SJSA1 (cell line): ENCODE data around the gene CNGB1. TPM values are rescaled to one million over a fixed set of nuclear protein-coding genes. Genes with fewer than 3 reads are reported as not detected.
"Not testable (repeated sequence)": the region's sequence is repeated elsewhere in the genome, so short reads cannot be mapped to it uniquely, and the experiment has no call there.

ENCODE experiments used
- DNase-seq, 2 experiments: peaks; one replicate each; pipeline ENCODE4 v3.0.0-alpha.2; 2015 to 2020; ENCODE audit warnings: low spot score in 2 of 2, low read depth in 1 of 2
- H3K27ac ChIP-seq: fragments of 250-450 bp; sonication (Bioruptor Pico); 2 replicates; pipeline ENCODE4 v1.5.1; 2020; ENCODE audit warnings: mild to moderate bottlenecking, moderate library complexity
- H3K27me3 ChIP-seq: fragments of 250-450 bp; sonication (Bioruptor Pico); replicated peaks from 2 replicates; pipeline ENCODE4 v1.5.1; 2020; ENCODE audit warnings: mild to moderate bottlenecking, moderate library complexity
- H3K36me3 ChIP-seq: fragments of 250-450 bp; sonication (Bioruptor Pico); 2 replicates; pipeline ENCODE4 v1.5.1; 2020; ENCODE audit warnings: mild to moderate bottlenecking
- H3K4me1 ChIP-seq: fragments of 250-450 bp; sonication (Bioruptor Pico); replicated peaks from 2 replicates; pipeline ENCODE4 v1.6.1; 2021; ENCODE audit warnings: mild to moderate bottlenecking
- H3K4me3 ChIP-seq: fragments of 250-450 bp; sonication (Bioruptor Pico); 2 replicates; pipeline ENCODE4 v1.5.1; 2020; ENCODE audit warnings: mild to moderate bottlenecking
- H3K9me3 ChIP-seq: fragments of 250-450 bp; sonication (Bioruptor Pico); replicated peaks from 2 replicates; pipeline ENCODE4 v1.5.1; 2020; ENCODE audit warnings: mild to moderate bottlenecking
- total RNA-seq: library from RNA; depleted of rRNA; stranded (reverse); fragments of >200 nt; shearing (Covaris generic); gene quantifications from 2 replicates; pipeline ENCODE4 v1.2.3, GENCODE V29; 2014

CNGB1 gene
- total RNA-seq, 1 experiment from 2014 or later: 0.13 TPM

- peak; percentile 73 for DNase-seq
- Histone ChIP-seq H3K27me3 (no peaks in the 10 kb centered on the region), H3K36me3 (peaks cover 46% of the 10 kb centered on the region), H3K9me3 (no peaks in the 10 kb centered on the region), H3K4me3 (no peak overlapping the region), H3K4me1 (peaks cover 28% of the 10 kb centered on the region), H3K27ac (no peak overlapping the region)
Observed at GRCh38 chr16:57993438-57993837, 22.5 kb upstream of the CNGB1 start.

- no peak for DNase-seq
- Histone ChIP-seq H3K4me3 (no peak overlapping the region), H3K27me3 (no peaks in the 10 kb centered on the region), H3K4me1 (peaks cover 28% of the 10 kb centered on the region), H3K9me3 (no peaks in the 10 kb centered on the region), H3K36me3 (peaks cover 35% of the 10 kb centered on the region), H3K27ac (no peak overlapping the region)
Observed at GRCh38 chr16:57992084-57992483, 21.2 kb upstream of the CNGB1 start.

GRCh38 chr16:57991551-57992059 lies 20.7 kb upstream of the CNGB1 start:
- Histone ChIP-seq H3K27me3 (no peaks in the 10 kb centered on the region), H3K36me3 (peaks cover 31% of the 10 kb centered on the region), H3K4me3 (no peak overlapping the region), H3K27ac (no peak overlapping the region), H3K4me1 (peaks cover 28% of the 10 kb centered on the region), H3K9me3 (no peaks in the 10 kb centered on the region)
- DNase-seq: no peak

- Histone ChIP-seq H3K36me3 (peaks cover 4% of the 10 kb centered on the region), H3K9me3 (no peaks in the 10 kb centered on the region), H3K27ac (no peak overlapping the region), H3K27me3 (no peaks in the 10 kb centered on the region), H3K4me1 (peaks cover 15% of the 10 kb centered on the region), H3K4me3 (no peak overlapping the region)
- no peak for DNase-seq
Observed at GRCh38 chr16:57988929-57989328, 18.0 kb upstream of the CNGB1 start.

GRCh38 chr16:57987441-57988177 lies 16.7 kb upstream of the CNGB1 start:
- Histone ChIP-seq H3K4me1 (peaks cover 3% of the 10 kb centered on the region; the same call in 1 of the 2 replicates), H3K36me3 (no peaks in the 10 kb centered on the region), H3K4me3 (no peak overlapping the region), H3K27ac (no peak overlapping the region), H3K9me3 (no peaks in the 10 kb centered on the region), H3K27me3 (no peaks in the 10 kb centered on the region)
- no peak for DNase-seq

- Histone ChIP-seq H3K27ac (no peak overlapping the region), H3K9me3 (no peaks in the 10 kb centered on the region), H3K4me3 (no peak overlapping the region), H3K27me3 (no peaks in the 10 kb centered on the region), H3K4me1 (no peaks in the 10 kb centered on the region), H3K36me3 (no peaks in the 10 kb centered on the region)
- DNase-seq: no peak
Observed at GRCh38 chr16:57986196-57986595, 15.3 kb upstream of the CNGB1 start.

- no peaks in the 10 kb centered on the region for H3K27me3 ChIP-seq
- H3K4me3 ChIP-seq: no peak overlapping the region
- H3K36me3 ChIP-seq: no peaks in the 10 kb centered on the region
- no peaks in the 10 kb centered on the region for H3K9me3 ChIP-seq
- H3K4me1 ChIP-seq: no peaks in the 10 kb centered on the region
- DNase-seq: no peak
- no peak overlapping the region for H3K27ac ChIP-seq
Observed at GRCh38 chr16:57985204-57986181, 14.6 kb upstream of the CNGB1 start.

- Histone ChIP-seq H3K4me3 (no peak overlapping the region), H3K9me3 (no peaks in the 10 kb centered on the region), H3K36me3 (no peaks in the 10 kb centered on the region), H3K27ac (no peak overlapping the region), H3K4me1 (no peaks in the 10 kb centered on the region), H3K27me3 (no peaks in the 10 kb centered on the region)
- DNase-seq: no peak
Observed at GRCh38 chr16:57984443-57985203, 13.7 kb upstream of the CNGB1 start.

- Histone ChIP-seq H3K36me3 (no peaks in the 10 kb centered on the region), H3K4me1 (no peaks in the 10 kb centered on the region), H3K27me3 (no peaks in the 10 kb centered on the region), H3K9me3 (no peaks in the 10 kb centered on the region), H3K27ac (no peak overlapping the region), H3K4me3 (no peak overlapping the region)
- no peak for DNase-seq
Observed at GRCh38 chr16:57982385-57982784, 11.5 kb upstream of the CNGB1 start.

- H3K4me3 ChIP-seq: no peak overlapping the region
- no peaks in the 10 kb centered on the region for H3K27me3 ChIP-seq
- no peak for DNase-seq
- no peaks in the 10 kb centered on the region for H3K4me1 ChIP-seq
- no peaks in the 10 kb centered on the region for H3K36me3 ChIP-seq
- no peaks in the 10 kb centered on the region for H3K9me3 ChIP-seq
- H3K27ac ChIP-seq: no peak overlapping the region
Observed at GRCh38 chr16:57981636-57982035, 10.7 kb upstream of the CNGB1 start.

GRCh38 chr16:57979006-57979585 lies 8.2 kb upstream of the CNGB1 start:
- H3K27me3 ChIP-seq: no peaks in the 10 kb centered on the region
- DNase-seq: no peak
- no peak overlapping the region for H3K4me3 ChIP-seq
- no peaks in the 10 kb centered on the region for H3K9me3 ChIP-seq
- H3K36me3 ChIP-seq: no peaks in the 10 kb centered on the region
- no peaks in the 10 kb centered on the region for H3K4me1 ChIP-seq
- no peak overlapping the region for H3K27ac ChIP-seq

- not testable (repeated sequence) for H3K4me3 ChIP-seq, H3K27me3 ChIP-seq, H3K36me3 ChIP-seq, H3K27ac ChIP-seq, H3K4me1 ChIP-seq, H3K9me3 ChIP-seq, DNase-seq
Observed at GRCh38 chr16:57978070-57978465, 7.1 kb upstream of the CNGB1 start.

- no peaks in the 10 kb centered on the region for H3K27me3 ChIP-seq
- no peaks in the 10 kb centered on the region for H3K4me1 ChIP-seq
- H3K4me3 ChIP-seq: no peak overlapping the region
- H3K9me3 ChIP-seq: no peaks in the 10 kb centered on the region
- H3K27ac ChIP-seq: no peak overlapping the region
- DNase-seq: no peak
- H3K36me3 ChIP-seq: no peaks in the 10 kb centered on the region
Observed at GRCh38 chr16:57977418-57978069, 6.6 kb upstream of the CNGB1 start.
